Fibroblast of peridontal ligament (primary cell): ENCODE data around the gene C1orf198.

Source experiments
- DNase-seq: peaks from one replicate; pipeline ENCODE4 v3.0.0-alpha.2; 2010; ENCODE audit errors: extremely low read depth

The C1orf198 gene

GRCh38 chr1:230892018-230892491 lies 23.7 kb upstream of the C1orf198 start:
- peak; percentile 48 for DNase-seq

GRCh38 chr1:230891413-230891812 lies 23.1 kb upstream of the C1orf198 start:
- peak; percentile 22 for DNase-seq

GRCh38 chr1:230884646-230885045 lies 16.3 kb upstream of the C1orf198 start:
- no peak for DNase-seq

GRCh38 chr1:230883967-230884366 lies 15.6 kb upstream of the C1orf198 start:
- peak; percentile 65 for DNase-seq

GRCh38 chr1:230879778-230880177 lies 11.5 kb upstream of the C1orf198 start:
- no peak for DNase-seq

GRCh38 chr1:230878591-230878990 lies 10.3 kb upstream of the C1orf198 start:
- peak; percentile 98 for DNase-seq

GRCh38 chr1:230877924-230878590 lies 9.7 kb upstream of the C1orf198 start:
- DNase-seq, result no peak

- peak; percentile 82 for DNase-seq
These were observed 9.0 kb upstream of the C1orf198 start for GRCh38 chr1:230877146-230877923.

- DNase-seq, result no peak
These were observed 8.3 kb upstream of the C1orf198 start for GRCh38 chr1:230876660-230877059.

- DNase-seq, result no peak
These were observed 7.0 kb upstream of the C1orf198 start for GRCh38 chr1:230875370-230875769.

- no peak for DNase-seq
These were observed 2.6 kb upstream of the C1orf198 start for GRCh38 chr1:230870916-230871315.

- DNase-seq, result peak; percentile 55
These were observed 1.2 kb upstream of the C1orf198 start for GRCh38 chr1:230869500-230869899.

GRCh38 chr1:230868736-230869385 lies 540 bp upstream of the C1orf198 start:
- DNase-seq, result peak; percentile 27

- peak; percentile 36 for DNase-seq
These were observed 1.0 kb downstream of the C1orf198 start for GRCh38 chr1:230867101-230867902.

GRCh38 chr1:230866171-230867070 lies 1.9 kb downstream of the C1orf198 start:
- DNase-seq, result peak; percentile 54

- no peak for DNase-seq
These were observed 3.1 kb downstream of the C1orf198 start for GRCh38 chr1:230865062-230865817.

- no peak for DNase-seq
These were observed 3.9 kb downstream of the C1orf198 start for GRCh38 chr1:230864441-230864840.

- DNase-seq, result no peak
These were observed 4.9 kb downstream of the C1orf198 start for GRCh38 chr1:230863449-230863848.

- peak; percentile 74 for DNase-seq
These were observed 6.2 kb downstream of the C1orf198 start for GRCh38 chr1:230861970-230862595.
